BJ (cell line): ENCODE data around the gene PLG. TPM values are rescaled to one million over a fixed set of nuclear protein-coding genes. Genes with fewer than 3 reads are reported as not detected.
"Not testable (repeated sequence)": the region's sequence is repeated elsewhere in the genome, so short reads cannot be mapped to it uniquely, and the experiment has no call there.

ENCODE experiments used
- CTCF ChIA-PET: fragments of 350-600 bp; formaldehyde crosslinking; extraction: SDS; loops from one replicate; lab custom pipeline; 2021; ENCODE audit warnings: antibody characterized with exemption, inconsistent platforms; lab: Yijun Ruan, JAX
- POLR2A ChIA-PET: fragments of 300-600 bp; sonication (Branson Sonifier 250); formaldehyde crosslinking; extraction: SDS; loops from one replicate; lab custom pipeline; 2021; ENCODE audit warnings: antibody characterized with exemption; lab: Charles Lee
- DNase-seq: peaks from one replicate; pipeline ENCODE4 v3.0.0-alpha.2; 2011; ENCODE audit warnings: low read depth
- H3K27me3 ChIP-seq: 2 replicates; pipeline ENCODE4 v1.6.0; 2011; ENCODE audit warnings: low read length; ENCODE audit not compliant: control insufficient read depth, insufficient read depth
- H3K36me3 ChIP-seq: 2 replicates; pipeline ENCODE4 v1.5.1; 2011; ENCODE audit warnings: low read length; ENCODE audit not compliant: control insufficient read depth, insufficient read depth
- H3K4me3 ChIP-seq: 2 replicates; pipeline ENCODE4 v1.5.1; 2011; ENCODE audit warnings: low read depth, mild to moderate bottlenecking, control low read depth, low read length
- polyA plus RNA-seq: library from polyadenylated mRNA; depleted of rRNA; stranded (reverse); fragments of >200 nt; gene quantifications from 2 replicates; pipeline ENCODE4 v1.2.3, GENCODE V29; 2011
- TF ChIP-seq, protein P1 (sequence below): IDR thresholded peaks from 2 replicates; pipeline ENCODE4 v1.5.1; 2011; ENCODE audit warnings: low read depth, mild to moderate bottlenecking, control low read depth, inconsistent platforms, low read length, moderate library complexity; ENCODE audit not compliant: insufficient read depth

Gene PLG
- polyA plus RNA-seq, 1 experiment, result not detected

DNA sequence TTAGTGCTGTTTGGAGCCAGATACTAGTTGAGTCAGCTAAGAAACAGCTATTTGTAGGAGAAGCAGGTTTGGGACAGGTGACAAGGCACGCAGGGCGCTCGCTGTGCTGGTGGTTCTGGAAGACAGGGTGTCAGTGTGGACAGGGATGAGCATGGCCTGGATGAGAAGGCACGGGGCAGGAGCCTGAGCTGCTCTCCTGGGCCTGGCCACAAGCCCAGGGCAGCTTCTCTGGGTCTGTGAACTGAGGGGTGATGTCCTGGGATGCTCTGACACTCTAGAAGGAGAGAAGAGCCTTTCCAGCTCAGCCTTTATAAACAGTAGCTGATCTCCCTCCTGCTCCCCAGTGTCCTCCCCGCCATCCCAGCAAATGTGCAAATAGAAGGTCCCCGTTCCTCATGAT lies 37.9 kb downstream of the PLG start:
- CTCF ChIA-PET, result no interaction called here
- Histone ChIP-seq H3K27me3 (no peaks in the 10 kb centered on the region), H3K4me3 (no peak overlapping the region), H3K36me3 (no peaks in the 10 kb centered on the region)
- POLR2A ChIA-PET, result no interaction called here
- TF ChIP-seq, protein P1, sequence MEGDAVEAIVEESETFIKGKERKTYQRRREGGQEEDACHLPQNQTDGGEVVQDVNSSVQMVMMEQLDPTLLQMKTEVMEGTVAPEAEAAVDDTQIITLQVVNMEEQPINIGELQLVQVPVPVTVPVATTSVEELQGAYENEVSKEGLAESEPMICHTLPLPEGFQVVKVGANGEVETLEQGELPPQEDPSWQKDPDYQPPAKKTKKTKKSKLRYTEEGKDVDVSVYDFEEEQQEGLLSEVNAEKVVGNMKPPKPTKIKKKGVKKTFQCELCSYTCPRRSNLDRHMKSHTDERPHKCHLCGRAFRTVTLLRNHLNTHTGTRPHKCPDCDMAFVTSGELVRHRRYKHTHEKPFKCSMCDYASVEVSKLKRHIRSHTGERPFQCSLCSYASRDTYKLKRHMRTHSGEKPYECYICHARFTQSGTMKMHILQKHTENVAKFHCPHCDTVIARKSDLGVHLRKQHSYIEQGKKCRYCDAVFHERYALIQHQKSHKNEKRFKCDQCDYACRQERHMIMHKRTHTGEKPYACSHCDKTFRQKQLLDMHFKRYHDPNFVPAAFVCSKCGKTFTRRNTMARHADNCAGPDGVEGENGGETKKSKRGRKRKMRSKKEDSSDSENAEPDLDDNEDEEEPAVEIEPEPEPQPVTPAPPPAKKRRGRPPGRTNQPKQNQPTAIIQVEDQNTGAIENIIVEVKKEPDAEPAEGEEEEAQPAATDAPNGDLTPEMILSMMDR, result no peak
- no peak for DNase-seq

DNA sequence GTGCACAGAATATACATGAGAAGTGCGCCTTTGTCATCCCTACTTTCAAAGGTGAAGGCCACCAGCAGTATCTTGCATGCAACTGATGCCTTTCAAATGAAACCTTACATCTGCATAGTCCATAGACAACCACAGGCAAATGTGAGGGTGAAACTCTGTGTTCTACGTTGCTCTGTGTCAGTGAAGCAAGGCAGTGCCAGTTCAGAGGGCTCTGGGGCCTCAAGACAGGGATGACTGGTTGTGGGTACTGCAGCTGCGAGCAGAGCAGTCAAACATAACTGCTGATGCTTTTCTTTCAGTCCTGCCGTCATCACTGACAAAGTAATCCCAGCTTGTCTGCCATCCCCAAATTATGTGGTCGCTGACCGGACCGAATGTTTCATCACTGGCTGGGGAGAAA lies 39.0 kb downstream of the PLG start:
- H3K36me3 ChIP-seq, POLR2A ChIA-PET, CTCF ChIA-PET, H3K4me3 ChIP-seq, DNase-seq, H3K27me3 ChIP-seq: not testable (repeated sequence)

DNA sequence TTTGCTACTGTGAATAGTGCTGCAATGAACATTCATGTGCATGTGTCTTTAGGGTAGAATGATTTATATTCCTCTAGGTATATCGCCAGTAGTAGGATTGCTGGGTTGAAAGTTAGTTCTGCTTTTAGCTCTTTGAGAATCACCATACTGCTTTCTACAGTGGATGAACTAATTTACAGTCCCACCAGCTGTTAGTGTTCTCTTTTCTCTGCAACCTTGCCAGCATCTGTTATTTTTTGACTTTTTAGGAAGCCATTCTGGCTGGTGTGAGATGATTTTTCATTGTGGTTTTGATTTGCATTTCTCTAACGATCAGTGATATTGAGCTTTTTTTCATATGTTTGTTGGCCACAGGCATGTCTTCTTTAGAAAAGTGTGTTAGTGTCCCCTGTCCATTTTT lies 40.0 kb downstream of the PLG start:
- Histone ChIP-seq H3K27me3 (no peaks in the 10 kb centered on the region), H3K4me3 (no peak overlapping the region), H3K36me3 (no peaks in the 10 kb centered on the region)
- no peak for DNase-seq
- ChIA-PET CTCF (interaction anchor here (0.8 kb wide), 1 partner anchor 48 kb away, joined by 3 read pairs; no protein-coding TSS in a partner anchor), POLR2A (no interaction called here)
- TF ChIP-seq, protein P1, result no peak

DNA sequence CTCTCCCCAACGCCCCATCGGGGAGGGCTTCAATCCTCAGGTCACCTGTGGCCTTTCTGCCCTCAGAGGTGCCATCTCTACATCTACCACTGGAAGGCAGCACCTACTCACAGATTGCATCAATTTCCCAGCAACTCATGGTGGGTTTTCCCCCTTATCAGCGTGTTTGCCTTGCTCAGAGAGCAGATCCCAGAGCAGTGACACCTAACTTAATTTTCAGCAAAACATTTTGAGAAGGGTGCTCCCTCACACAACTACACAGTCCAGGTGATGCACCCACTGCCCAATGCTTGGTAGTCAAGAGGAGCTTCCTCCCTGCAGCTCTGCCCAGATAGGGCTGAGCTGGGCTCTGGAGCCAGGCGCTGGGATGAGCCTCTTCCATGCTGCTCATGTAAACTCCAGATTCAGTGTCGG lies 48.2 kb downstream of the PLG start:
- no peaks in the 10 kb centered on the region for H3K27me3 ChIP-seq
- ChIA-PET CTCF (no interaction called here), POLR2A (no interaction called here)
- TF ChIP-seq, protein P1, result no peak
- H3K36me3 ChIP-seq, result no peaks in the 10 kb centered on the region
- DNase-seq, result no peak
- no peak overlapping the region for H3K4me3 ChIP-seq

DNA sequence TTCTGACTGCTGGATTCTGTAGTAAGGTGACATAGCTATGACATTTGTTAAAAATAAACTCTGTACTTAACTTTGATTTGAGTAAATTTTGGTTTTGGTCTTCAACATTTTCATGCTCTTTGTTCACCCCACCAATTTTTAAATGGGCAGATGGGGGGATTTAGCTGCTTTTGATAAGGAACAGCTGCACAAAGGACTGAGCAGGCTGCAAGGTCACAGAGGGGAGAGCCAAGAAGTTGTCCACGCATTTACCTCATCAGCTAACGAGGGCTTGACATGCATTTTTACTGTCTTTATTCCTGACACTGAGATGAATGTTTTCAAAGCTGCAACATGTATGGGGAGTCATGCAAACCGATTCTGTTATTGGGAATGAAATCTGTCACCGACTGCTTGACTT lies 51.2 kb downstream of the PLG start:
- POLR2A ChIA-PET, CTCF ChIA-PET: not testable (repeated sequence)

DNA sequence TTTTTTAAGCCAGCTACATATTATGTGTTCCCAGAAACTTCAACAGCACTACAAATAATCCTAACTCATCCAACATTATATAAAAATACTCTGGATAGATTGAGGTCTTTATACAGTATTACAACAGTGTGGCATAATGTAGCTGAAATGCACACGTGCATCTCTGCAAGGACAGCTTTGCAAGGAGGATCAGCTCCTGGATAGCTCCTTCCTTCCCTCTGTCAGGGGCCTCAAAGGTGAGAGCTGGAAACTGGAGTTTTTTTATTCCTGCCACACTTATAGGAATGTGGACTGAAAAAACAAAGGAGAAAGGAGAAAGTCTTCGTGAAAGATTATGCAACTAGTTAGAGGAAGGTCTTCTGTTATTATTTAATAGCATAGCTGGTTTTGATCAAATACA lies 53.1 kb downstream of the PLG start:
- TF ChIP-seq, protein P1, result no peak
- no peak overlapping the region for H3K4me3 ChIP-seq
- no peaks in the 10 kb centered on the region for H3K27me3 ChIP-seq
- H3K36me3 ChIP-seq, result no peaks in the 10 kb centered on the region
- DNase-seq, result no peak
- POLR2A ChIA-PET, result no interaction called here
- CTCF ChIA-PET, result no interaction called here

More for the DNA sequence above, 51.2 kb downstream of the PLG start:
- not testable (repeated sequence) for H3K36me3 ChIP-seq, H3K4me3 ChIP-seq, H3K27me3 ChIP-seq, DNase-seq
